22Rv1 (cell line): ENCODE data around the gene CPAMD8.
"Not testable (repeated sequence)": the region's sequence is repeated elsewhere in the genome, so short reads cannot be mapped to it uniquely, and the experiment has no call there.

ENCODE experiments used
- H3K27ac ChIP-seq: fragments of 450-650 bp; 2 replicates; pipeline ENCODE4 v1.5.1; 2017
- CTCF ChIP-seq: fragments of 450-650 bp; IDR thresholded peaks from 2 replicates; pipeline ENCODE4 v1.5.1; 2017; ENCODE audit warnings: mild to moderate bottlenecking
- ZFX ChIP-seq: fragments of 450-650 bp; IDR thresholded peaks from 2 replicates; pipeline ENCODE4 v1.6.1; 2017; ENCODE audit warnings: antibody characterized with exemption, borderline replicate concordance

The CPAMD8 gene

GRCh38 chr19:17025991-17026658, 485 bp downstream of the CPAMD8 start:
- TF ChIP-seq ZFX = no peak
- no peak for TF ChIP-seq CTCF
- no peak overlapping the region for H3K27ac ChIP-seq

GRCh38 chr19:17025361-17025760, 1.2 kb downstream of the CPAMD8 start:
- H3K27ac ChIP-seq = no peak overlapping the region
- TF ChIP-seq ZFX (no peak), CTCF (no peak)

- not testable (repeated sequence) for H3K27ac ChIP-seq
Measured at GRCh38 chr19:17024941-17025340, 1.7 kb downstream of the CPAMD8 start.

- no peak overlapping the region for H3K27ac ChIP-seq
- no peak for TF ChIP-seq ZFX
- TF ChIP-seq CTCF = no peak
Measured at GRCh38 chr19:17023805-17024204, 2.8 kb downstream of the CPAMD8 start.

- no peak overlapping the region for H3K27ac ChIP-seq
- TF ChIP-seq CTCF (no peak), ZFX (no peak)
Measured at GRCh38 chr19:17022738-17023137, 3.9 kb downstream of the CPAMD8 start.

GRCh38 chr19:17021793-17022590, 4.6 kb downstream of the CPAMD8 start:
- H3K27ac ChIP-seq = no peak overlapping the region
- TF ChIP-seq CTCF = no peak
- TF ChIP-seq ZFX = no peak

GRCh38 chr19:17021328-17021727, 5.3 kb downstream of the CPAMD8 start:
- TF ChIP-seq ZFX (no peak), CTCF (no peak)
- H3K27ac ChIP-seq = no peak overlapping the region
